Right atrium auricular region (tissue), 2 donors: Measurements from ENCODE around the gene C7orf57. TPM values are rescaled to one million over a fixed set of nuclear protein-coding genes. Genes with fewer than 3 reads are reported as not detected.

ENCODE experiments used
- DNase-seq: peaks from one replicate; pipeline ENCODE4 v3.0.0-alpha.2; 2019; ENCODE audit warnings: low spot score
- H3K27ac ChIP-seq, 2 donors: fragments of 200-600 bp; sonication (generic); 1 replicate in 1 of 2; 2 replicates in 1 of 2; pipeline ENCODE4 v1.5.1; 2016 to 2019
- H3K27me3 ChIP-seq, 2 donors: fragments of 200-600 bp; sonication (generic); one replicate each; pipeline versions ENCODE4 v1.5.1 to v1.6.0; 2017 to 2019
- H3K36me3 ChIP-seq: fragments of 200-600 bp; sonication (generic); one replicate; pipeline ENCODE4 v1.5.1; 2016
- H3K4me1 ChIP-seq, 2 donors: fragments of 200-600 bp; sonication (generic); one replicate each; pipeline versions ENCODE4 v1.5.1 to v1.6.0; 2017 to 2019
- H3K4me3 ChIP-seq, 2 donors: fragments of 200-600 bp; sonication (generic); 1 replicate in 1 of 2; 2 replicates in 1 of 2; pipeline ENCODE4 v1.5.1; 2017 to 2019; ENCODE audit warnings: mild to moderate bottlenecking in 1 of 2, moderate library complexity in 1 of 2
- H3K9me3 ChIP-seq, 2 donors: fragments of 200-600 bp; sonication (generic); one replicate each; pipeline ENCODE4 v1.5.1; 2019
- CTCF ChIP-seq, 2 donors: fragments of 200-600 bp; sonication (generic); IDR thresholded peaks; one replicate each; pipeline ENCODE4 v1.5.1; 2019; ENCODE audit warnings: antibody characterized with exemption in 2 of 2
- total RNA-seq, 2 donors: library from RNA; depleted of rRNA; stranded (reverse); fragments of >200 nt; gene quantifications; one replicate each; pipeline ENCODE4 v1.1.0, GENCODE V29; 2016

The C7orf57 gene
- total RNA-seq, 2 donors from 2014 or later: not detected

- no peak overlapping the region for H3K4me3 ChIP-seq
- H3K36me3 ChIP-seq: no peaks in the 10 kb centered on the region
- no peak for DNase-seq
- no peak for TF ChIP-seq CTCF (IDR thresholded peaks at IDR 0.05)
- H3K27ac ChIP-seq: no peak overlapping the region
- no peaks in the 10 kb centered on the region for H3K27me3 ChIP-seq
- H3K4me1 ChIP-seq: no peaks in the 10 kb centered on the region
- H3K9me3 ChIP-seq: peaks cover 0 to 2% of the 10 kb centered on the region in 2 donors
Observed at GRCh38 chr7:48017674-48018073, 17.7 kb upstream of the C7orf57 start.

- H3K27me3 ChIP-seq: no peaks in the 10 kb centered on the region
- no peak overlapping the region for H3K27ac ChIP-seq
- DNase-seq: no peak
- no peaks in the 10 kb centered on the region for H3K4me1 ChIP-seq
- peaks cover 0 to 18% of the 10 kb centered on the region in 2 donors for H3K9me3 ChIP-seq
- H3K36me3 ChIP-seq: no peaks in the 10 kb centered on the region
- no peak for TF ChIP-seq CTCF (IDR thresholded peaks at IDR 0.05)
- H3K4me3 ChIP-seq: no peak overlapping the region
Observed at GRCh38 chr7:48025624-48026023, 9.7 kb upstream of the C7orf57 start.

GRCh38 chr7:48028938-48029337, 6.4 kb upstream of the C7orf57 start, which contains the start of gene SUN3:
Gene SUN3, minus strand, starts transcription at chr7:48029107. Its CDS starts 169 bp downstream, at chr7:48028938.
- Histone ChIP-seq H3K4me1 (no peaks in the 10 kb centered on the region), H3K27me3 (no peaks in the 10 kb centered on the region), H3K4me3 (no peak within 1 kb of the TSS), H3K36me3 (no peaks in the 10 kb centered on the region), H3K27ac (no peak within 1 kb of the TSS), H3K9me3 (peaks cover 0 to 3% of the 10 kb centered on the region in 2 donors)
- DNase-seq: no peak
- TF ChIP-seq CTCF (IDR thresholded peaks at IDR 0.05): no peak

GRCh38 chr7:48031111-48031510, 4.2 kb upstream of the C7orf57 start:
- no peaks in the 10 kb centered on the region for H3K36me3 ChIP-seq
- peaks cover 0 to 11% of the 10 kb centered on the region in 2 donors for H3K4me1 ChIP-seq
- no peaks in the 10 kb centered on the region for H3K27me3 ChIP-seq
- DNase-seq: no peak
- no peak overlapping the region for H3K27ac ChIP-seq
- TF ChIP-seq CTCF (IDR thresholded peaks at IDR 0.05): no peak
- H3K4me3 ChIP-seq: no peak overlapping the region
- H3K9me3 ChIP-seq: no peaks in the 10 kb centered on the region

GRCh38 chr7:48033922-48034321, 1.4 kb upstream of the C7orf57 start:
- no peaks in the 10 kb centered on the region for H3K9me3 ChIP-seq
- no peak for DNase-seq
- no peaks in the 10 kb centered on the region for H3K27me3 ChIP-seq
- peaks cover 0 to 14% of the 10 kb centered on the region in 2 donors for H3K4me1 ChIP-seq
- TF ChIP-seq CTCF (IDR thresholded peaks at IDR 0.05): no peak
- no peak overlapping the region for H3K4me3 ChIP-seq
- no peak overlapping the region for H3K27ac ChIP-seq
- H3K36me3 ChIP-seq: no peaks in the 10 kb centered on the region

- Histone ChIP-seq H3K4me1 (peaks cover 0 to 14% of the 10 kb centered on the region in 2 donors), H3K27ac (no peak overlapping the region), H3K4me3 (peak overlapping the region; percentile 40 to 62), H3K9me3 (no peaks in the 10 kb centered on the region), H3K27me3 (no peaks in the 10 kb centered on the region), H3K36me3 (no peaks in the 10 kb centered on the region)
- no peak for DNase-seq
- no peak for TF ChIP-seq CTCF (IDR thresholded peaks at IDR 0.05)
Observed at GRCh38 chr7:48035967-48036478, 680 bp downstream of the C7orf57 start.
